ENCODE results near the gene PCSK1. TPM values are rescaled to one million over a fixed set of nuclear protein-coding genes. Genes with fewer than 3 reads are reported as not detected.

Gene PCSK1
- total and polyA plus RNA-seq, 2 donors (not counting 3 experiments of a cell fraction or from before 2014, with no cell fraction given), result 0.95 to 8.7 TPM

- Histone ChIP-seq H3K4me3 (replicated peaks in 1 of 3; ENCODE audit: insufficient read depth in 1 of 3, low read depth in 1 of 3, low read length in 3 of 3) (no peak overlapping the region), H3K27ac (ENCODE audit: insufficient read depth, low read depth, low read length) (no peak overlapping the region), H4K20me1 (replicated peaks; ENCODE audit: control insufficient read depth, extremely low read depth, insufficient read depth, low read length) (no peaks in the 10 kb centered on the region), H3K4me1 (ENCODE audit: control insufficient read depth, extremely low read depth, insufficient read depth, low read length) (peaks cover 13% of the 10 kb centered on the region), H3K9me3 (replicated peaks; ENCODE audit: control insufficient read depth, insufficient read depth, low read length) (no peaks in the 10 kb centered on the region), H3K36me3 (ENCODE audit: control insufficient read depth in 2 of 2, extremely low read depth in 1 of 2, insufficient read depth in 2 of 2, low read length in 2 of 2) (no peaks in the 10 kb centered on the region), H3K4me2 (ENCODE audit: insufficient read depth, low read length) (no peak overlapping the region), H3K27me3 (ENCODE audit: control insufficient read depth in 2 of 2, insufficient read depth in 2 of 2, low read length in 2 of 2) (no peaks in the 10 kb centered on the region), H3K9me1 (replicated peaks; ENCODE audit: control insufficient read depth, extremely low read depth, insufficient read depth, low read length) (no peaks in the 10 kb centered on the region), H3K9ac (replicated peaks; ENCODE audit: extremely low read depth, insufficient read depth, low read length) (no peak overlapping the region), H3K79me2 (ENCODE audit: control insufficient read depth, insufficient read depth, low read length) (no peaks in the 10 kb centered on the region), H2AFZ (ENCODE audit: low read depth, low read length) (no peak overlapping the region)
- no peak for FAIRE-seq
- dilution Hi-C loops (cut with MboI; ENCODE audit: extremely low pct_ligation_motif_present, low sequenced_read_pairs), result no loop called here
- CTCF ChIA-PET, result interaction anchor here (0.7 to 1.5 kb wide), 3 partner anchors 89 to 792 kb away, joined by 3 to 4 read pairs (median 3); partner anchors contain the start of gene LIX1
- DNase-seq (ENCODE audit: low read depth, low spot score), result no peak
- POLR2A ChIA-PET, result no interaction called here
- intact Hi-C loops (cut with micrococcal nuclease), result no loop called here
- TF ChIP-seq POLR2A (IDR thresholded peaks at IDR 0.05; ENCODE audit: low read depth, low read length), result no peak
- no peak for TF ChIP-seq CTCF (IDR thresholded peaks at IDR 0.05; ENCODE audit: extremely low read depth in 1 of 2, insufficient read depth in 1 of 2, low read depth in 1 of 2, low read length in 2 of 2)
- TF ChIP-seq FOS (IDR thresholded peaks at IDR 0.05; ENCODE audit: borderline replicate concordance, insufficient read depth, low read length), result no peak
- no peak for TF ChIP-seq GATA2 (IDR thresholded peaks at IDR 0.05; ENCODE audit: insufficient read depth, insufficient read length, low read depth, low read length)
- no peak for TF ChIP-seq JUN (IDR thresholded peaks at IDR 0.05; ENCODE audit: borderline replicate concordance, insufficient read depth, insufficient read length, low read depth)
- BruUV-seq (replicated peaks), result no TSS peak
These were observed 82.4 kb downstream of the PCSK1 start for GRCh38 chr5:96350678-96351077.

GRCh38 chr5:96348536-96348935 is 84.5 kb downstream of the PCSK1 start:
- intact Hi-C loops (cut with micrococcal nuclease), result no loop called here
- H4K20me1 ChIP-seq (replicated peaks; ENCODE audit: control insufficient read depth, extremely low read depth, insufficient read depth, low read length), result no peaks in the 10 kb centered on the region
- no peak for TF ChIP-seq JUN (IDR thresholded peaks at IDR 0.05; ENCODE audit: borderline replicate concordance, insufficient read depth, insufficient read length, low read depth)
- no peak for TF ChIP-seq POLR2A (IDR thresholded peaks at IDR 0.05; ENCODE audit: low read depth, low read length)
- TF ChIP-seq MAX (IDR thresholded peaks at IDR 0.05; ENCODE audit: insufficient read depth, insufficient read length), result no peak
- TF ChIP-seq FOS (IDR thresholded peaks at IDR 0.05; ENCODE audit: borderline replicate concordance, insufficient read depth, low read length), result no peak
- no peak for TF ChIP-seq MYC (IDR thresholded peaks at IDR 0.05; ENCODE audit: low read depth, low read length)
- TF ChIP-seq POLR2AphosphoS5 (IDR thresholded peaks at IDR 0.05; ENCODE audit: insufficient read depth, low read depth, low read length), result no peak
- TF ChIP-seq EZH2 (IDR thresholded peaks at IDR 0.05; ENCODE audit: borderline replicate concordance, low read depth, low read length, severe bottlenecking), result no peak
- TF ChIP-seq GATA2 (IDR thresholded peaks at IDR 0.05; ENCODE audit: insufficient read depth, insufficient read length, low read depth, low read length), result no peak
- TF ChIP-seq CTCF (IDR thresholded peaks at IDR 0.05; ENCODE audit: extremely low read depth in 1 of 2, insufficient read depth in 1 of 2, low read depth in 1 of 2, low read length in 2 of 2), result no peak
- no peak overlapping the region for H3K4me3 ChIP-seq (replicated peaks in 1 of 3; ENCODE audit: insufficient read depth in 1 of 3, low read depth in 1 of 3, low read length in 3 of 3)
- dilution Hi-C loops (cut with MboI; ENCODE audit: extremely low pct_ligation_motif_present, low sequenced_read_pairs), result loop anchor here (25.0 kb wide), 1 partner anchor 386 kb away; the partner anchor contains the start of gene ELL2
- ChIA-PET POLR2A (no interaction called here), CTCF (interaction anchor here (1.0 to 1.6 kb wide), 6 partner anchors 91 to 380 kb away, joined by 3 to 7 read pairs (median 4); no protein-coding TSS in a partner anchor)
- H3K79me2 ChIP-seq (ENCODE audit: control insufficient read depth, insufficient read depth, low read length), result no peaks in the 10 kb centered on the region
- H3K9me1 ChIP-seq (replicated peaks; ENCODE audit: control insufficient read depth, extremely low read depth, insufficient read depth, low read length), result no peaks in the 10 kb centered on the region
- no peak for FAIRE-seq
- no peak overlapping the region for H3K27ac ChIP-seq (ENCODE audit: insufficient read depth, low read depth, low read length)
- no peak overlapping the region for H3K4me2 ChIP-seq (ENCODE audit: insufficient read depth, low read length)
- no TSS peak for BruUV-seq (replicated peaks)
- H3K4me1 ChIP-seq (ENCODE audit: control insufficient read depth, extremely low read depth, insufficient read depth, low read length), result peaks cover 20% of the 10 kb centered on the region
- no peaks in the 10 kb centered on the region for H3K36me3 ChIP-seq (ENCODE audit: control insufficient read depth in 2 of 2, extremely low read depth in 1 of 2, insufficient read depth in 2 of 2, low read length in 2 of 2)
- H2AFZ ChIP-seq (ENCODE audit: low read depth, low read length), result no peak overlapping the region
- no peaks in the 10 kb centered on the region for H3K9me3 ChIP-seq (replicated peaks; ENCODE audit: control insufficient read depth, insufficient read depth, low read length)
- H3K27me3 ChIP-seq (ENCODE audit: control insufficient read depth in 2 of 2, insufficient read depth in 2 of 2, low read length in 2 of 2), result no peaks in the 10 kb centered on the region
- H3K9ac ChIP-seq (replicated peaks; ENCODE audit: extremely low read depth, insufficient read depth, low read length), result no peak overlapping the region
- no peak for DNase-seq (ENCODE audit: low read depth, low spot score)
